ENCODE results near the gene SLC25A34. TPM values are rescaled to one million over a fixed set of nuclear protein-coding genes. Genes with fewer than 3 reads are reported as not detected.

The SLC25A34 gene
- total RNA-seq, 4 donors from 2014 or later: 7.8 to 17.2 (median 13.8) TPM

DNA sequence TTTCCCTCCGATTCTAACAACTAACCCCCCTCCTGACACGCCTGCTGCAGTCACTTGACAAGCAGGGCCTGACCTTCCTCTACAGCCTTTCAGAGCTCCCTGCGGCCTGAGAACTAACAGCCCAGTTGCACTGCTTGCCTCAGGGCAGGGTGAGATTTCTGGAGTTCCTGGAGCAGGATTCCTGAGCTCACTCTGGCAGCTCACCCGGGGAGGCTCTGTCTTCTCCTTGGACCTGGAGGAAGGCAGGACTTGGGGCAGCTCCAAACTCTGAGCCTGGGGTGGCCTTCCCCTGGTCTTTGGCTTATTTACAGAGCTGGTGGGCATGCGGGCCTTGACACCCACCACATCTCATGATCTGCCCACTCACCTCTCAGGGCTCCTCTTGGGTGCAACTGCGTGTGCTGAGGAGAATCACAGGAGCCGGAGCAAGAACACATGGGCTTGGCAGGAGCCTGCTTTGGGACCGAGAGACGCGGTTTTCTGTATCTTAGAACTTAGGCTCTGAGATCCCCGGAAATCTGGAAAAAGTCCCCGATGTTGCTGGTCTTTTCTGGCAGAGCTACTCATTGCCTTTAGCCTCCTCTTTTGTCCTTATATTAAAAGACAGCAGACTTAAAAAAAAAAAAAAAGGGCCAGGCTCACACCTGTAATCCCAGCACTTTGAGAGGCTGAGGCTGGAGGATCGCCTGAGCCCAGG, 13.1 kb upstream of the SLC25A34 start:
- in situ Hi-C loops (cut with MboI; ENCODE audit: low sequenced_read_pairs in 4 of 4) (no loop called here), intact Hi-C loops (cut with DNase I; ENCODE audit: low total_unique reads) (no loop called here)
- Histone ChIP-seq H3K4me3 (no peak overlapping the region), H3K4me1 (peaks cover 49 to 55% of the 10 kb centered on the region in 2 donors), H3K27me3 (no peaks in the 10 kb centered on the region), H3K9me3 (no peaks in the 10 kb centered on the region), H3K27ac (peak overlapping the region; percentile 93 to 96 (median 96)), H3K36me3 (peaks cover 0 to 61% of the 10 kb centered on the region in 2 donors)
- DNase-seq: no peak
- ATAC-seq: no peak
- TF ChIP-seq CTCF (IDR thresholded peaks at IDR 0.05 in 4 of 5, conservative IDR thresholded peaks at IDR 0.05 in 1 of 5): no peak

- no peaks in the 10 kb centered on the region for H3K9me3 ChIP-seq
- intact Hi-C loops (cut with DNase I; ENCODE audit: low total_unique reads) (no loop called here), in situ Hi-C loops (cut with MboI; ENCODE audit: low sequenced_read_pairs in 4 of 4) (no loop called here)
- peaks cover 0 to 69% of the 10 kb centered on the region in 2 donors for H3K36me3 ChIP-seq
- peak overlapping the region; percentile 93 to 96 (median 96) for H3K27ac ChIP-seq
- H3K27me3 ChIP-seq: no peaks in the 10 kb centered on the region
- ATAC-seq (no peak), DNase-seq (no peak)
- no peak for TF ChIP-seq POLR2A (IDR thresholded peaks at IDR 0.05)
- peaks cover 49 to 54% of the 10 kb centered on the region in 2 donors for H3K4me1 ChIP-seq
- no peak overlapping the region for H3K4me3 ChIP-seq
These were observed 12.3 kb upstream of the SLC25A34 start for GRCh38 chr1:15723631-15724246.

DNA sequence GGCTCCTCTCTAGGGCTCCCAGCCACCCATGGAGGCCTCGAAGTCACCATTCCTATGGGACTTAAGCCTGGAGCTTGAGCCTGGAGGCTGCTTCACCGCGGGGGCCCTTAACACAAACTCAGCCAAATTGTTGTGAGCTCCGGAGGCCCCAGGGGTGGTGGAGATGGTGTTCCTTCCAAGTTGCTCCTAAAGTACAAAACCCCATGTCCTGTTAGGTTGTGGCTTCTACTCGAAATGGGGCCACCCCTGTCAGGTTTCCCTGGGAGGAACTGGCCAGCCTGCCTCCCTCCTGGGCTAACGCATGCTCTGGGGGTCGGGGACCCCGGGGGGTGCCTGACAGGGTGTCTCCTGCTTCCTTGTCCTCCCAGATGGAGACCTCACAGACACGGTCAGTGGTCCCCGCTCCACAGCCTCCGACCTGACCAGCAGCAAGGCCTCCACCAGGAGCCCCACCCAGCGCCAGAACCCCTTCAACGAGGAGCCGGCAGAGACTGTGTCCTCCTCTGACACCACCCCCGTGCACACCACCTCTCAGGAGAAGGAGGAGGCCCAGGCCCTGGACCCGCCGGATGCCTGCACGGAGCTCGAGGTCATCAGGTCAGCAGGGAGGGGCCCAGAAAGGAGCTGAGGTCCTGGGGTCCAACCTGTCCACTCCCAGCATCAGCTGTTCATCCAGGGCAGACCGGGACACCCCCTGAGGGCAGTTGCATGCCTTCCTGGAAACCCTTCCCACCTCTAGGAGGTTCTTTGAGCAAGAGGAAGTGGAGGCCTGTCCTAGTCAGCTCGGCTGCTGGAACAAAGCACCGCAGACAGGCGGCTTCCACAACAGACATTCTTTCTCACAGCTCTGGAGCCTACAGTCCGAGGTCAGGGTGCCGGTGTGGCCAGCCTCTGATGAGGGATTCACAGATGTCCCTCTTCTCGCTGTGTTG, 10.8 kb upstream of the SLC25A34 start:
- Histone ChIP-seq H3K27ac (peak overlapping the region; percentile 90 to 96 (median 94)), H3K4me1 (peaks cover 44 to 50% of the 10 kb centered on the region in 2 donors), H3K4me3 (no peak overlapping the region), H3K36me3 (peaks cover 0 to 73% of the 10 kb centered on the region in 2 donors), H3K27me3 (no peaks in the 10 kb centered on the region), H3K9me3 (no peaks in the 10 kb centered on the region)
- DNase-seq (no peak), ATAC-seq (no peak)
- intact Hi-C loops (cut with DNase I; ENCODE audit: low total_unique reads): no loop called here
- in situ Hi-C loops (cut with MboI; ENCODE audit: low sequenced_read_pairs in 4 of 4): loop anchor here in 1 of 4 donors (25.0 kb wide), 1 partner anchor 138 kb away; the partner anchor contains the start of gene AGMAT
- no peak for TF ChIP-seq POLR2A (IDR thresholded peaks at IDR 0.05)
- TF ChIP-seq CTCF (IDR thresholded peaks at IDR 0.05 in 4 of 5, conservative IDR thresholded peaks at IDR 0.05 in 1 of 5): no peak

GRCh38 chr1:15726508-15726907, 9.6 kb upstream of the SLC25A34 start:
- H3K36me3 ChIP-seq: peaks cover 0 to 73% of the 10 kb centered on the region in 2 donors
- H3K9me3 ChIP-seq: no peaks in the 10 kb centered on the region
- peak overlapping the region; percentile 90 to 96 (median 94) for H3K27ac ChIP-seq
- in situ Hi-C loops (cut with MboI; ENCODE audit: low sequenced_read_pairs in 4 of 4) (loop anchor here in 1 of 4 donors (25.0 kb wide), 1 partner anchor 139 kb away; the partner anchor contains the start of gene AGMAT), intact Hi-C loops (cut with DNase I; ENCODE audit: low total_unique reads) (no loop called here)
- no peak overlapping the region for H3K4me3 ChIP-seq
- TF ChIP-seq POLR2A (IDR thresholded peaks at IDR 0.05) (no peak), CTCF (IDR thresholded peaks at IDR 0.05 in 4 of 5, conservative IDR thresholded peaks at IDR 0.05 in 1 of 5) (no peak)
- H3K27me3 ChIP-seq: no peaks in the 10 kb centered on the region
- H3K4me1 ChIP-seq: peaks cover 32 to 42% of the 10 kb centered on the region in 2 donors
- DNase-seq: no peak
- ATAC-seq: no peak

All from gastrocnemius medialis (tissue), 4 donors.